HL-60/S4 (cell line): Measurements from ENCODE around the gene ZNF205.

Experiments used
- in situ Hi-C: fragments of 300-500 bp; cut with MboI; formaldehyde crosslinking; loops from 2 replicates; pipeline ENCODE4 v1.14.3; 2022; ENCODE audit warnings: low sequenced_read_pairs

ZNF205 gene

GRCh38 chr16:3147046-3147756, 34.8 kb downstream of the ZNF205 start:
- in situ Hi-C loops = no loop called here

DNA sequence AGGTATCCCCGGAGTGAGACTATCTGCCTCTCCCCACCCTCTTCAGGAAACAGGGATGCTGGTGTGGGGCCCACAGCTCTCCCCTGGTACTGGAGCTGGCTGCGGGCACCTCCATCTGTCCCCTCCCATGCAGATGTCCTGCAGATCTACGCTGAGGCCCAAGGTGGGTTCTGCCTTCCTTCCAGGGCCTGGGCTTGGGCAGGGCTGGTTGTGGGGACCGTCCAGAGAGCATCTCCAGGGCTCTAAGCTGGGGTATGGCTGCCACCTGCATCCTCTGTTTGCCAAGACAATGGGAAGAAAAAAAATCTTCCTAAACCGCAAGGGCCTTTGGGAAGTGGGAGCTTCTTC, 35.3 kb downstream of the ZNF205 start:
- in situ Hi-C loops = no loop called here

GRCh38 chr16:3148256-3149192, 36.1 kb downstream of the ZNF205 start:
- in situ Hi-C loops = no loop called here

DNA sequence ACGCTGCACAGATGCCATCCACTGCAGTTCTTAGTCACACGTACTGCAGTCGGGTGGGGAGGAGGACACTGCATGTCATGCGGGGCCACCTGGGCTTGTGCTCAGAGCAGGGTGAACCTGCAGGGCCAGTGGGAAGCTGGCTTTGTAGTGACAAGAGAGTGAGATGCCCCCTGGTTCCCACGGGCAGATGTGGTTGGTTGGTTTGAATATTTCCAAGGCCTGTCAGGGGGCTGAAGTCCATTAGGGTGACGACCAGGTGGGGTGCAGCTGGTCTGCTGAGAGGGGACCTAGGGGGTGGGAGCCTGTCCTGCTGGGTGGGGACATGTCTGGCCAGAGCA, 36.8 kb downstream of the ZNF205 start:
- in situ Hi-C loops = no loop called here

DNA sequence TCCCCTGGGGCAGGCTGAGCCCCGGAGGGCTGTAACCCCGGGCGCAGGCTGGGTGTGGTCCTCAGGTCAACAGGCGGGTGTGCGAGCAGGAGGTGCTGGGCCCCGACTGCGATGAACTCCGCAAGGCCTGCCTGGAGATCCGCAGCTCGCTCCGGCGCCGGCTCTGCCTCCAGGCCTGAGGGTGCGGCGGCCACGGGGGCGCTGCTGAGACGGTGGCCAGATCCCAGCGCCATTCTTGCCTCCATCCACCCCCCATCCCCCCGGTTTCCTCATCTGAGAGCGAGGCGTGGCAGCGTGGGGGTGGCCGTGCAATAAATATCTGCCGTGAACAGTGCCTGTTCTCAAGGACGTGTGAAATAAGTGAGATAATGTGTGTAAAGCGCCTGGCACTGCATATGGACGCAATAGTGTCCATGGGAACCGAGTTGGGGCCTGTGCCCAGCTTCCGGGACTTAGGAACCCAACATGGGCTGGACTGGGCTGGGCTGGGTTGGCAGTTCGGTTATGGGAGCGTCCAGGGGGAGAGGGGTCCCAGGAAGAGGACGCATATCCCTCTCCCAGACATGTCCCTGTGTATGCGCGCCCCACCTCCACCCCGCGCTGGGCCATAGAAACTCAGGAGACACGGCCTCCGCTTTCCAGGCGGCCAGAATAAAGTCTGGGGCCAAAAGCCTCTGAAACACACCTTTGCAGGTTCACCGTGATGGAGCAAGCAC, 37.4 kb downstream of the ZNF205 start:
- in situ Hi-C loops = no loop called here

DNA sequence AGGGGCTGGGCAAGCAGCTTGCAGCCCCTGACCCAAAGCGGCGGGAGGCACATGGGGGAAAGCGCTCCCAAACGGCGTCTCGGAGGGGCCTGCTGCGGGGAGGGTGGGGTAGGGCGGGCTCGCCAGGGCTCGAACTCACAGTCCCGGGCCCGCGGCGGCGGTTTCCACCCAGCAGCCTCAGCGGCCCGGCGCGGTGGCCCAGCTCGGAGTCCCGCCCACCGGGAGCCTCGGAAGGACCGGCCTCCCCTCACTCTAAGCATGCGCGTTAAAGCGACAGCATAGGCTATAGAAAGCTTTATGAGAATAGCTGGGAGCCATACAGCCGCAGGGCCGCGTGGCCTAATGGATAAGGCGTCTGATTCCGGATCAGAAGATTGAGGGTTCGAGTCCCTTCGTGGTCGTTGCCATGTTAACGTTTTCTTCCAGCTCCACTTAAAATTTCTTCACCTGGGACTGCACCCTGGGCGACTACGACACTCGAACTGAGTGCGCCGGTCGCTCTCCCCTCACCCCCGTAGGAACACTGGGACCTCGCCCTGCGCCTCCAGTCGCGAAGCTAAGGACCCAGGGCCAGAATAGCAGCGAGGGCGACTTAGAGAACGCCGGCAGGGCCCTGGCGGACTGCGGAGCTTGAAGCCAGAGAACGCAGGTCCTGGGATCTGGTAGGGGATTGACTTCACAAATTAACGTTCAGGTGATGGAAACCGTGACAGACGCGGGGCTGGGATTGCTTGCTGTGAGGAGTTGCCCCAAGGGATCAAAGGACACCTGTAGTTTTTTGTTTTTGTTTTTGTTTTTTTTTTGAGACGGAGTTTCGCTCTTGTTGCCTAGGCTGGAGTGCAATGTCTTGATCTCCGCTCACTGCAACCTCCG, 38.2 kb downstream of the ZNF205 start:
- in situ Hi-C loops = no loop called here

GRCh38 chr16:3152027-3152276, 39.6 kb downstream of the ZNF205 start:
- in situ Hi-C loops = no loop called here

DNA sequence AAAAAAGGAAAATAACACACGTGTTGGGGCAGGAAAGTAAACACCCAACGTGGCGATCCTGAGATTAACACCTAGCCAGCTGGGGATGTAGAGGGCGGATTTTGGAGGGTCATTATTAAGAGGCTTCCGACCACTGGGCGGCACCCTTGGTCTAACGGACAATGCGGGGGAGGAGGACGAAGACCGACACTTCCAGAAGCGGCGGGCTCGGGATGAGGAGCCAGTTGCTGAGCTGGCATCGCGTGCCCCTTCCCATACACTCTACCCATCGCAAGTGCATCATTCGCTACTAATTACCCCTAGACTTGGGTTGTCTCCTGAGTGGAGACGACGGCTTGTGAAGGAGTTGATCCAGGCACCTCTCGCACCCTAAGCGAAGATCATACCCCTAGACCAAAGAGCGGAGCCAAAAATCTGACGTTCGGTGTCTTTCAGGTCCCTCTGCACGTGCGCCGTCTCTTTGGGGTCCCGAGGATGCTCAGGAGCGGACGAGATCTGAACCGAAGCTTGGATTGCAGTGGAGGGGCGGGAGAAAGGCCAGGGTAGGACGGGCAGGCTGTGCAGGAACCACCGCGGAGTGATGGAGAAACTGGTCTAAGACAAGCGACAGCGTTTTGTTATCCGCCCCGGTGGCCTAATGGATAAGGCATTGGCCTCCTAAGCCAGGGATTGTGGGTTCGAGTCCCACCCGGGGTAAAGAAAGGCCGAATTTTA, 40.0 kb downstream of the ZNF205 start:
- in situ Hi-C loops = no loop called here

- in situ Hi-C loops = no loop called here
These were observed 40.6 kb downstream of the ZNF205 start for GRCh38 chr16:3152991-3153368.

DNA sequence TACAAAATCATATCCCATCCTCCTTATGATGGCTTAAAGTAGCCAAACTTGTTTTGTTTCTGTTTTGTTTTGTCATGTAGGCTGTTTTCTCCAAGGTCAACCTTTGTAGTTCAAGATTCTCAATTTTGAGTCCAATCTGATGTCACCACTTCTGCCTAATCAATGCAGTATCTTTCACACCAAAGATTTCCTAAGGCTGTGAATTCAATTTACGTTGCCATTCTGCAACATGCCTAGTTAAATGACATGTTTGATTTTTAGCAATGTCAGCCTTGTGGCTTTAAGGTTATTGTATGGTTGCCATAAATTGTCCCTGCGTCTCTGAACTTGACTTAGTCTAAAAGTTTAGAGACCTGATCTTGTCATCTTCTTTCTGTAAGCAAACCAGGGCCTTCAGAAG, 42.8 kb downstream of the ZNF205 start:
- in situ Hi-C loops = no loop called here

GRCh38 chr16:3155972-3156371, 43.6 kb downstream of the ZNF205 start:
- in situ Hi-C loops = no loop called here

DNA sequence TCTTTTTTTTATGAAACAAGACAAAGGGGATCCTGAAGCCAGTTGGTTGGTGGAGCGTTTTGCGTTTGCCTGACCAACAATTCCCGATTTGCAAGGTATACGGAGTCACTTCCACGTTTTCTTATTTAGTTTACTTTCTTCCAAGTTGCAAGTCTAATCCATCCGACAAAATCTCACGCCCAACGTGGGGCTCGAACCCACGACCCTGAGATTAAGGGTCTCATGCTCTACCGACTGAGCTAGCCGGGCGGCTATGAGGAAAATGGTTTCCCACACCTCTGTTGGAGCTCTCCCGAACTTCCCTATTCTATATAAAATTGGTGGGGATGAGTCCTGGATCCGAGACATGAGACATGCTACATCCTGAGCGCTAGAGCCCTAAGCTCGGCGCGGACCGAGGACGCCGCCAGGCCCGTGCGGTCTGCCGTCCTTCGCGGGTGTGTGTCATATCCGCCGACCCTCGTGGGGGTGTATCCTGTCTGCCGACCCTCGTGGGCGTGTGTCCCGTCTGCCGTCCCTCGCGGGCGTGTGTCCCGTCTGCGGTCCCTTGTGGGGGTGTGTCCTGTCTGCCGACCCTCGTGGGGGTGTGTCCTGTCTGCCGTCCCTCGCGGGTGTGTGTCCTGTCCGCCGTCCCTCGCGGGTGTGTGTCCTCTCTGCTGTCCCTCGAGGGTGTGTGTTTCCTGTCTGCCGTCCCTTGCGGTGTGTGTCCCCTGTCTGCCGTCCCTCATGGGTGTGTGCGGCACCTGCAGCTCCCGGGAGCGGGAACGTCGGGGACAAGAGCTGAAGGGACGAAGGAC, 45.0 kb downstream of the ZNF205 start:
- in situ Hi-C loops = no loop called here

- in situ Hi-C loops = no loop called here
These were observed 45.7 kb downstream of the ZNF205 start for GRCh38 chr16:3158026-3158509.

DNA sequence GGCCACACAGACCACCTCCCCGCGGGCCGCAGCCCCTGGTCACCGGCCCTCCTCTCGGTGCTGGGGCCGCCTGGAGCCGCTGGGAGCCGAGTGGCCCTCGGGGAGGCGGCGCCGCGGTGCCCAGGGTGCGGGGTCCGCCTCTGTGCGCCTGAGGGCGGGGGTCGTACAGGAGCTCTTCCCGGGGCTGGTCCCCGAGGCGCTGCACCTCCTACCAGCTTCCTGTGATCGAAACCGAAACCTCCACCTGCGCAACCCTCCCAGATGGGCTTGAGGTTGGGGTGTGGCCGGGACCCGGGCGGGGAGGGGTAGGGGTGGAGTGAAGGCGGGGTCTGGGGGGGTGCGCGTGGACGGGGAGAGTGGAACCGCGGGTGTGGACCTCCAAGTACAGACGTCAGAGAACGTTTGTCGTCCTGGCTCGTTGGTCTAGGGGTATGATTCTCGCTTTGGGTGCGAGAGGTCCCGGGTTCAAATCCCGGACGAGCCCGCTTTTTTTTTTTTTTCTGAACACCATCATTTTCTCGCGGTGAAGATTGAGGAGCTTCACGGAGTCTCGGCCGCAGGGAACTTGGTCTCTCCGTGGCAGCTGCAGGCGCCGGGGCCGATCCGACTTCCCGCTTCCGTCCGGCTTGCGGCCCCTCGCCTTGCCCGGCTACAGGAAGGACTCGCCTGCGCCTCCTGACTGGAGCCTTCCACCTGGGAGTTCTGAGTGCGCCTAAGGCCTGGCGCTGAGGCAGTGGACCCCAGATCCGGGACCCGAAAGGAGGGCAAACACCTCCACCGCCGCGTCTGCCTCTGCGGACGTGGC, 46.3 kb downstream of the ZNF205 start:
- in situ Hi-C loops = no loop called here

- in situ Hi-C loops = no loop called here
These were observed 49.0 kb downstream of the ZNF205 start for GRCh38 chr16:3161235-3162018.

DNA sequence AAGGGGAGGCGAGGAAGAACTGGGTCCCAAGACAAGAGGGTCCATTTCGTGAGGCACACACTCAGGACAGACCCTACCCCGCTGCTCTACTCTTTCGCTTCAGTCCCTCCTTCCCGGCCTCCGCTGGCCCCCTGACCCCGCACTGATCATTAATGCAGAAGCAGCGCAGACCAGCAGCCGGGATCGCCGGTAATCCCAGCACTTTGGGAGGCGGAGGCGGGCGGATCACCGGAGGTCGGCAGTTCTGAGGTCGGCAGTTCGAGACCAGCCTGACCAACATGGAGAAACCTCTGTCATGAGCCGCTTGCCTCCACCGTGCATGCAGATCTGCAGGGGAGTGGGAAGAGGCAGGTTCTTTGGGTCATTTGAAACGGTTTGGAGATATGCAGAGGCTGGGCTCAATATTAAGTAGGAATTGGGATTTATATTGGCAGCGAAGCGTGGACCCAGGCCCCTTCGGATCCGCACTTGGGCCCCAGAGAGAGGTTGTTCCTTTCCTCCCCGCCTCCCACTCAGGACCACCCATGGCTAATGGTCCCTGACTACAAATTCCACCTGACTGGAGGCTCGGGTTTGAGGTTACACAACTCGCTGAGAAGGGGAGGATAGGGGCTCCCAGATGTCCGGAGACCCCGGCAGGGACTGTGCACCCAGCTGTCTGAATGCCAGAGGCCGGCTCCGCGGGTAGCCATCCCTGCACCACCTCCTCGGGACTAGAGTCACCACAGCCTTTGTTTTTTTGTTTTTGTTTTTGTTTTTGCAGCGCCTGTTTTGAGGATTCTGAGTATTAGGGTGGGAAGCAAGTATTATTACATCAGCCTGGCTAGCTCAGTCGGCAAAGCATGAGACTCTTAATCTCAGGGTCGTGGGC, 52.0 kb downstream of the ZNF205 start:
- in situ Hi-C loops = no loop called here
